Fibroblast of lung (primary cell): ENCODE data around the gene B2M.

Experiments
- CTCF ChIP-seq, 2 donors: IDR thresholded peaks in 1 of 2; conservative IDR thresholded peaks in 1 of 2; 1 replicate in 1 of 2; 2 replicates in 1 of 2; pipeline ENCODE4 v1.5.1; 2011 to 2012; ENCODE audit warnings: low read length in 2 of 2, control low read depth in 1 of 2, inconsistent platforms in 1 of 2, low read depth in 1 of 2, mild to moderate bottlenecking in 1 of 2
- EZH2 ChIP-seq: IDR thresholded peaks from 2 replicates; pipeline ENCODE4 v1.5.1; 2012; ENCODE audit warnings: low read length, control low read depth, mild to moderate bottlenecking; ENCODE audit errors: missing control alignments

GRCh38 chr15:44694416-44694815 lies 16.9 kb upstream of the B2M start:
- no peak for TF ChIP-seq CTCF (conservative IDR thresholded peaks at IDR 0.05 in 1 of 2, IDR thresholded peaks at IDR 0.05 in 1 of 2; ENCODE audit: low read depth in 1 of 2, low read length in 2 of 2)
- no peak for TF ChIP-seq EZH2
